Right hindlimb (tissue), 1 donor: ENCODE results near the gene PDXK.
A peak's percentile ranks its signal among the peaks of the same experiment; 100 is the strongest.

ENCODE experiments used
- DNase-seq: peaks from one replicate; pipeline ENCODE4 v3.0.0-alpha.2; 2018

PDXK gene

DNA sequence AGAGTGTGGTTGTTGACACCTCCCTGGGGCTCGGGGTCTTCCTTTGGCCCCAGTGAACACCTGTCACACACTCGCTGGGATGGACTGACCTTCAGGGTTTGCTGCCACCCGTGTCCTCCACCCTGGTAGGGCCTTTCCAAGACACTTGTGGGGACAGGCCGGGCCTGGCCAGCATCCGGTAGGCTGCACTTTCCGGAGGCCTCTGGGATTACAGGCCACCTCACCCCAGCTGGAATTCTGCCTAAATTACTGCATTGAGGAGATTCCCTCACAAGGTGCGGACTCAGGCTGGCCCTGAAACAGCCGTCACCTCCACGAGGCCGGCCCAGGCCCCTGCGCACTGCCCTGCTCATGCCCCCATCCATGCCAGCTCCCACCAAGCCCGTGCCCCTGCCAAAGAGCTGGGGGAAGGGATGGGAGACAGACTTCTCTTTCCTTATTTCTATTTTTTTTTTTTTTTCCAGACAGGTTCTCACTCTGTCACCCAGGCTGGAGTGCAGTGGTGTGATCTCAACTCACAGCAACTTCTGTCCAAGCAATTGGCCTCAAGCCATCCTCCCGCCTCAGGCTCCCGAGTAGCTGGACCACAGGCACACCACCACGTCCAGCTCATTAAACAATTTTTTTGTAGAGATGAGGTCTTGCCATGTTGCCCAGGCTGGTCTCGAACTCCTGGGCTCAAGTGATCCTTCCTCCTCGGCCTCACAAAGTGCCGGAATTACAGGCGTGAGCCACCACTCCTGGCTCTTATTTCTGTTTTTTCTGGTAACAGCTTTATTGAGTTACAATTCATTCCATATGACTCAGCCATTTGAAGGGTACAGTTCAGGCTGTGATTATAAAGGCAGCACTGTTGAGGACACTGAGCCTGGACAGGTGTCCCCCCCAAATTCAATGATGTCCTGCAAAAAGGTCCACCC is 45.9 kb downstream of the PDXK start:
- no peak for DNase-seq

DNA sequence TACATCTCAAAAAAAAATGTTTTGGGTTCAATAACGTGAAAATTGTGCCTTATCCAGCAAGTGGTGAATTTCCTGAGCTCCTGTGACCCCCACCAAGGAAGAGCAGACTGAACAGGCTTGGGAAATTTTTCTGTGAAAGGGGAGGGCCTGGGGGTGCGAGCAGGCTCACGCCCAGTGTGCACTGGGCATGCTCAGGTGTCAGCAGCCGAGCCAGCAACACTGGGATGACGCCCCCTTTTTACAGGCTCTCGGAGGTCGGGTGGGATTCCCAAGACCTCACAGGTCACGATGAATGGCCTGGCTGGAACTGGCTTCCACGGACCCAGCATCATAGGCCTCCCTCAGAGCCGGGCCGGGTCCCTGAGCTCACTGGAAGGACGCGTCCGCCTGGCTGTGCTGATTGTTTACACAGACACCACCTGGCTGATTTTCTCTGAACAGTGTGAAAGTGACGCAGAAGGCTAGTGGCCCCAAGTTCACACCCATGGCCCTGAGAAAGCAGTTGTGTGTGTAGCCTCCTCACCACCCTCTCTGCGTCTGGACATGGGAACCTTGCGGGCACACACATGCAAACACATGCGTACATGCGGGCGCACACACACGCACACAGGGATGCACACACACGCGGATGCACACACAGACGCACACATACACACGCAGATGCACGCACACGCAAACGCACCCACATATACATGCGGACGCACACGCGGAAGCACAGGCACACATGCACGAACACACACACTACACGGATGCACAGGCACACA is 48.0 kb downstream of the PDXK start:
- no peak for DNase-seq

DNA sequence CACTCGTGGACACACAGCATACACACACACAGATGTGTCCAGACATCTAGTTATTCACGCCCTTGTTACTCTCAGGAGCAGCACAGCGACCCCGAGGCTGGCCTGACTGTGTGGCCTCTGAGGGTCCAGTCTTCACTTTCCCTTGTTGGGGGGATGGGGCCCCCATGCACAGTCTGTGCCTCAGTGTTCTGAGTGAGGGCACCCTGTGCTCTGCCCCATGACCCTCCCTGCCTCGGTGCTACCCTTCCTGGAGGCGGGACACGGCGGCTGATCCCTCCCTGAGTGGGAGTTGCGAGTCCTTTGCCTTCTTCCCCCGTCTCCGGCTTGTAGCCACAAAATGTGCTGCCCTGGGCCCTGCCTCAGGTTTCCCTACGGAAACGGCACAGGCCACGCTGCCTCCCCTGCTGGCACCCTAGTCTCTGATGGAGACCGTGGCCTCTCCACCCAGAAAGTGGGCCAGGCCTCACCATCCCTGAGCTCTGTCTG is 48.6 kb downstream of the PDXK start:
- DNase-seq, result no peak

DNA sequence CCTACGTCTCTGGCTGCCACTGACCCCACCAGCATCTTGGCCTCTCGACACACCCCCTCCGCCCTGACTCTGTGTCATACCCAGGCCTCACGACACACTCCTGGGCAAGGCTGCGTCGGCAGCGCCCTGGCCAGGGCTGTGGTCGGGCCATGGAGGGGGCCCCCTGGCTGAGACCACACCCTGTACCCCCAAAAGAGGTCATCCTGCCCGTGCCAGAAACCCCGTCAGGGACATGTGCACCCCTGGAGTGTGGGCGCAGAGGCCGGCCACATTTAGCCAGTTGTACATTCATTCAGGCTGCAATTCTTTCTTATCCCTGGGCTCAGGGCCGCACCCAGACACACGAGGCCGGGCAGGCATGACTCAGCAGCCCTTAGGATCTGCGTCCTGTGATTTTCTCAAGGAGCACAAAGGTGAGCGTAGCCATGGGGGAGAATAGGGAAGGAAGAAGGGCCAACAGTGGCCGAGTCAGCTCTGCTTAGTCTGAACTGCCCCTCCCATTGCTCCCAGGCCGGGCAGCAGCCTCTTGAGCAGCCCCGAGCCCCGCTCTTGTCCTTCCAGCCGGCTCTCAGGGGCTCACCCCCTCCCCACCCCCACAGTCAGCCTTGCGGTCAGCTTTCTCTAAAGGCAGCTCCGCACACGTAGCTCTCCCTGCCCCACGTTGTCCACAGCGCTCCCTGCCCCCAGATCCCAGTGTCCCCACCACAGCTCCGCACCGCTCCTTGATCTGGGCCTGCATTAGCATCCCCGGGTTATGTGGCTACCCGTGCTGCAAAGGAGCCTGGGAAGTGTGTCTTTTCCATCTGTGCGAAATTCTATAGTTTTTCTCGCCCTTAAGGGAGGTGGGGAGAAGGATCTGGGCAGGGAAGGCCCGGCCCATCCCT is 49.3 kb downstream of the PDXK start:
- no peak for DNase-seq

DNA sequence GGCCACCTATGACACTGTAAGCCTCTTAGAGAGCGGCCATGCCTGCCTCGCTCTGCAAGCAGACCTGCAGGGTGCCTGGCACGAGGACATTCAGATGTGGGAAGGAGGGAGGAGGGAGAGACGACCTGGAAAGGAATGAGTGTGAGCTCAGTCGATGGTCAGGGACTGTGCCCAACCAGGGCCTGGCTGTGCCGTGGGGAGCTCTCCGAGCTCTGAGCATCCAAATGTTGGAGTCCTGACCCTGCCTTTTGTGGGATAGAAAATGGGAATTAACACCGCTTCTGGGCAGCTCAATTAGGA is 49.9 kb downstream of the PDXK start:
- DNase-seq, result no peak

DNA sequence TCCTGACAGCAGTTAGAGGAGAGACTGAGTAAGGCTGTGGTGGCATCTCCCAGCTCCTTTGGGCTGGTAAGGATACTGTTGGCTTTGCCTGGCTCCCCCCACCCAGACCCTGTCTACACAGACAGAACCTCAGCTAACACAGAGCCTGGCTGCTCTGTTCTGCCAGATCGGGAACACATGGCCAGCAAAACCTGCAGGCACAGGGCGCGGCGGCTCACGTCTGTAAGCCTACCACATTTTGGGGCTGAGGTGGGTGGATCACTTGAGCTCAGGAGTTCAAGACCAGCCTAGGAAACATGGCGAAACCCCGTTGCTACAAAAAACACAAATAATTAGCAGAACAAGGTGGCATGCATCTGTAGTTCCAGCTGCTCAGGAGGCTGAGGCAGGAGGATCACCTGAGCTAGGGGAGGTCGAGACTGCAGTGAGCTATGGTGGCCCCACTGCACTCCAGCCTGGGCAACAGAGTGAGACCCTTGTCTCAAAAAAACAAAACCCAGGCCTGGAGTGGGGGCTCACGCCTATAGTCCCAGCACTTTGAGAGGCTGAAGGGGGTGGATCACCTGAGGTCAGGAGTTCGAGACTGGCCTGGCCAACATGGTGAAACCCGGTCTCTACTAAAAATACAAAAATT is 50.5 kb downstream of the PDXK start:
- DNase-seq, result no peak

DNA sequence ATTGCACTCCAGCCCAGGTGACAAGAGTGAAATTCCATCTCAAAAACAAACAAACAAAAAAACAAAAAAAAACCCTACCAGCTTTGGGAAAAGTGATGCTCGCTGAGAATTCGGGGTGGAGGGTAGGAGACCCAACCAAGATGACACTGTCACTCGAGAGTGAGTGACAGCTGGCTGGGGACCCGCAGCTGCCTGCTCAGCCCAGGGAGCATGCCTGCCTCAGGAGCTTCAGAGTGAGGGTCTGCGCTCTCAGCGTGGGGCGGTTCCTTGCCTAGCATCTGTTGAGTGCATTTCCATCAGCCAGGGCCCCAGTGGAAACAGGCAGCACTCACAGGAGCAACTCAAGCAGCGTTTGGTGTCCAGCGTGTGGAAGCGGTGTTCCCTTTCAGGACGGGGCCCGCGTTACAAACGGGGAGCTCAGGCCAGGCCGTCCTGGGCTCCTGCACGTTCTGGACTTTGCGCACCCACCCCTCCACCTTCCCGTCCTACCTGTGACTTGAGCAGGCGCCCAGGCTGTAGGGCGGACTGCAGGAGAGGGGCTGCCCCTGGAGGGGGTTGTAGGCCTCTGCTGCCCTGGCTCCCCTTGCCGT is 51.2 kb downstream of the PDXK start:
- DNase-seq, result no peak

DNA sequence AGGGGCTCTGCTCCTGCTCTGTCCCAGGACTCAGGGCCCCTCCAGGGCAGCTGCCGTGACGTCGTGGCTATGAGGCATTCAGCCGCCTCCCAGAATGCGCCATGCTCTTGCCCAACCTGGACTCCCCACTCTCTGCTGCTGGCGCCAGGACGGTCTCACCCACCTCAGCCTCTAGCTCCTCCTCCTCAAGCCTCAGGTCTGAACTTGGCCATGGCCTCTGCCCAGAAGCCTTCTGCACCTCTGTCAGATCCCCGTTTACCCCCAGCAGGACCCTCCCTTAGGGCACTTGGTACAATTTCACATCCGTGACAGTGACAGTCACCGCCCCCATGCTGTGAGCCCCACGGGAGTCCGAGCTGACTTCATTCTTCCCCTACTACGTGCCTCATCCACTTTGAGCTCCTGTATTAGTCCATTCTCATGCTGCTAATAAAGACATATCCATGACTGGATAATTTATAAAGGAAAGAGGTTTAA is 52.3 kb downstream of the PDXK start:
- no peak for DNase-seq

DNA sequence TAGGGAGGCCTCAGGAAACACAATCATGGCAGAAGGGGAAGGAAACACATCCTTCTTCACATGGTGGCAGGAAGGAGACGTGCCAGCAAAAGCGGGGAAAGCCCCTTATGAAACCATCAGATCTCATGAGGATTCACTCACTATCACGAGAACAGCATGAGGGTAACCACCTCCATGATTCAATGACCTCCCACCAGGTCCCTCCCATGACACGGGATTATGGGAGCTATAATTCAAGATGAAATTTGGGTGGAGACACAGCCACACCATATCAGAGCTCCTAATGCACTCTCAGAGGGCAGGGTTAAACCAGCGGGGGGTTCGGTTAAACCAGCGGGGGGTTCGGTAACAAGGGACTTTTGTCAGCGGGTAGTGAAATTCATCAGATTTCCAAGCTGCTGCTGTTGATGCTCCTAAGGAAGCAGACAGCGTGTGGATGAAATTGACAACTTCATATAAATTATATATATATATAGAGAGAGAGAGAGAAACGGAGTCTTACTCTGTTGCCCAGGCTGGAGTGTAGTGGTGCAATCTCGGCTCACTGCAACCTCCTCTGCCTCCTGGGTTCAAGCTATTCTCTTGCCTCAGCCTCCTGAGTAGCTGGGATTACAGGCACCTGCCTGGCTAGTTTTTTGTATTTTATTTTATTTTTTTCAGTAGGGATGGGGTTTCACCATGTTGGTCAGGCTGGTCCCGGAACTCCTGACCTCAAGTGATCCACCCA is 52.9 kb downstream of the PDXK start:
- DNase-seq, result no peak

DNA sequence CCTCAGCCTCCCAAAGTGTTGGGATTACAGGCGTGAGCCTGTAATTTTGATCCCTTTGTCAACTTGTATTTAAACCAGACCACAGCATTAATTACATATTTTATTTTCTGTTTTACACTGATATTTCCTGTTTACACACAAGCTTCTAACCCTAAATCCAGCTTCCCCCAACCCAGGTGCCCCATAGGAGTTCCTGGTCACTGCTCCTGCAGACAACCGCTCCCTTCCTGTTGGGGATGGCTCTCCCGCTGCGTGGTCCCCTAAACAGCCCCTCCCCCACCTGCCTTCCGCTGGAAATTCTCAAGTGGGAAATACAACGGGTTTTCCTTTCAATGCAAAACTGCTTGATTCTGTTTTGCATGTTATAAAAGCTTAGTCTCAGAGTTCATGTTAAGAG is 53.5 kb downstream of the PDXK start:
- DNase-seq, result no peak

DNA sequence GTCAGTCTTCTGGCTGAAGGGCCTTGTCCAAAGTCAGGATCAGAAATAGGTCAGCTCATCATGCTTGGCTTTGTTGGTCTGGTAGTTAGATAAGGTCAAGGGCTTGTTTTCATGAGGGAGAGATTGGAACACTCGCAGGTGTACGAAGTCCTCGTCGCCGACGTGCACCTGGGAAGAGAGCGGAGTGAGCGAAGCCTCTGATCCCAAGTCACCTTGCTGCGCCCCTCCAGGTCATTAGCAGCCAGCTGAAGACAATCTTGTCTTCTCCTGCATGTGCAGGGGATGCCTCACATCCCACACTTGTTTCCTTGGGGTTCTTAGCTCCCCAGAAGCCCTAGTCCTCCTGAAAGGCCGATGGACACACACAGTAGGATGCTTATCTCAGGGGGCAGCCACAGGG is 55.2 kb downstream of the PDXK start:
- DNase-seq, result no peak

DNA sequence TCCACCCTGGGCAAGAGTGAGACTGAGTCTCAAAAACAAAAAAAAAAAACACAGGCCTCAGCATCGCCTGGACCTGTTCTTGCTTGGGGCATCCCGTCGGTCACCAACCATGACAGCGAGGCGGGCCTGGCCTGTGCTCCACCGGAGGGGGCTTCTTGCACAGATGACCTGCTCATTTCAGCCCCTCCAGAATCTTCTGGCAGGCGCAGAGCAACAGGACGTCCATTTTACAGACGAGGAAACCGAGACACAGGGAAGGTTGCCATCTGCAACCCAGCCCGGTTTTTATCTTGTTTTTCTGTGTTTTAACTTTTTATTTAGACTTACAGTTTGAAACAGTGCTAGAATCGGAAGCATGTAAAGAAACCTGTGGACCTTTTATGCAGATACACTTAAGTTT is 56.3 kb downstream of the PDXK start:
- no peak for DNase-seq

DNA sequence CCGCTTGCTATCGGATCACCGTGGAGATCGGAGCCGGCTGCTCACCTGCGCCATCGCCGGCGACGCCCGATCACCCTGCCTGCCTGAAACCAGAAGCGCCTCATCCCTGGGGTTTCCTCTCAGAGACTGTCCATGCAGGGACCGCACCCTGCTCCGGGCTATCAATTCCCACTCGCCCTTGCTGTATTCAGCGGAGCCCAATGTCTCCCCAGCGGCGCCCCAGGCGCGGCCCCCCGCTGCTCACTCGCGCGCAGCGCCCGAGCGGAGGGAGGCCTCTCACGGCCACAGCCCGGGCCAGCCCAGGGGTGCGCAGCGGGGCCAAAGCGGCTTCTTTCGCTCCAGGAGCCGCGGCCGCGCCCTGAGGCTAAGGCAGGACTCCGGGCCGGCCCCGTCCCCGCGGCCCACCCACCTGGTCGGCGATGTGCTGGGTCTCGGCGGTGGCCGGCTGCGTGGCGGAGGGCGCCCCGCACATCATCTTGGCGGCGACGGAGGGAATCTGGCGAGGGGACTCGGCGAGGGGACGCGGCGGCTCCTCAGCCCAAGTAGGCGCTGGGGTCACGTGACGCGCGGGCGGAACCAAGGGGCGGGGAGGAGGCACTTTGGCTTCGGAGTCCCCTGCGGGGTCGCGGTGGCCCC is 57.0 kb downstream of the PDXK start, which contains the start of gene CSTB:
TSS of gene CSTB (minus strand) at position 514 of the 636 bp plus-strand sequence. CDS start at position 475, 39 bp downstream.
- DNase-seq, result peak; percentile 83

DNA sequence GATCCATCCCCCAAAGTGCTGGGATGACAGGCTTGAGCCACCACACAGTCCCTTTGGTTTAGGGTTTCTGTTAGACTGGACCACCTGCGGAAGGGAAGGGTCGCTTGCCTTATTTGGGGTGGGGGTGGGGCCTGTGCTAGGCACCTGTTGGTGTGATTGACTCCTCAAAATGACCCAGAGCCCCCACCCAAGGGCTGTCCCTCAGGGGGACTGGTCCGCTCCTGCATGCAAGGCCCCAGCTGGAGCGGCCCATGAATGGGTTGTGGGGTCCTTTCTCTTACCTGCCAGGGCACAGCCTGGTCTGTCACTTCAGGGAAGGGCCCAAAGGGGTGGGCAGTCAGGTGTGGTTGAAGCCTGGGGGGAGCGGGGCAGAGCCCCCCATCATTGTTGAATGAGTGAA is 59.0 kb downstream of the PDXK start:
- DNase-seq, result no peak

DNA sequence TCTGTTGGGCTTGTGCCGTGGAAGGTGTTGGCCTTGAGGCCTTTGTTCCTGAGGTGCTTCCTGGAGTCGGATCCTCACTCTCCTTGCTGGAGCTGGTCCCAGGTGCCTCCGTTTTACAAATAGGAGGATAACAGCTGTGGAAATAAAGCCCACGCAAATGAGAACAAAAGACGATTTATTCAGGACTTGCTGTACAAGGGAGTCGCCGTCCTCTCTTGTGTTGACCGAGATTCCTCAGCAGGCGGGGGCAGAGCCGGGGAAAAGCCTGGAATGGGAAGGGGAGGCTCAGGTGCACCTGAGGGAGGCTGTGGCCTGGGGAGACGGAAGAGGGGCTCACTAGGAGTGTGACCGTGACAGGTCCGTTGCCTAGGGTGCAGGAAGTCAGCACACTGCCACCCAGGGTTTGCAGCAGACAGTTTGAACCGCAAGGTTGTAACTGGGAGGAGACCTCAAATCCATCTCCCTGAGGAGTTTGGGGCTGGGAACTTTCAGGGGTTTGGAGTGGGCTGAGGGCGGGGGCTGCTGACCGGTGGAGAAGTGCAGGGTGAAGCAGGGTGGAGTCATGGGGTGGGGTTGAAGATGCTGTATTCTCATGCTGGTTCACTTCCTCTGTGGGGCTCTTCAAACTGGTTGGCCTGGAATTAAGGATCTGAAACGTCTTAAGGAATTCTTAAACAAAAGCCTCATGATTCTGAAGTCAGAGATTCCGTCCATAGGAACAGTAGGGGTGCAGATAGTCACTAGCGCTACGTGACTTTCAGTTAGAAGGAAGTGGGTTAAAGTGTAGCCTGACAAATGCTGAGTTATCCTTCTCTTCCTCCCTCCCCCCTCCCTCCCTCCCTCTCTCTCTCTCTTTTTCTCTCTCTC is 59.8 kb downstream of the PDXK start:
- no peak for DNase-seq

DNA sequence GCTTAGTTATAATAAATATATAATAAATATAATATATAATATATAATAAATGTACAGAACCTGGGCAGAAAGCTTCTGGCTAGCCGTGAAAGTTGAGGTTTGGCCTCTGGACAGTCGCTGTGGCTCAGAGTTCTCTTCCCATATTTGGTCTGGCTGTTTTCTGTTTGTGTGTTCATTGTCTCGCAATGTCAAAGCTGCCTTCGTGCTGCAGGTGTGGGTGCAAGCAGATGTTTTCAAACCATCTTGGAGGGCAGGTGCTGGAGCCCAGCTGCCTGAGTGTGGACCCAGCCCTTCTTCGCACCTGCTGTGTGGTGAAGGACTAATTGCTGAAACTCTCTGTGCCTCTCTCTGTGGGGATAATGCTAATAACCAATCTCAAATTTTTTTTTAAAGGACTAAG is 60.7 kb downstream of the PDXK start:
- DNase-seq, result no peak

DNA sequence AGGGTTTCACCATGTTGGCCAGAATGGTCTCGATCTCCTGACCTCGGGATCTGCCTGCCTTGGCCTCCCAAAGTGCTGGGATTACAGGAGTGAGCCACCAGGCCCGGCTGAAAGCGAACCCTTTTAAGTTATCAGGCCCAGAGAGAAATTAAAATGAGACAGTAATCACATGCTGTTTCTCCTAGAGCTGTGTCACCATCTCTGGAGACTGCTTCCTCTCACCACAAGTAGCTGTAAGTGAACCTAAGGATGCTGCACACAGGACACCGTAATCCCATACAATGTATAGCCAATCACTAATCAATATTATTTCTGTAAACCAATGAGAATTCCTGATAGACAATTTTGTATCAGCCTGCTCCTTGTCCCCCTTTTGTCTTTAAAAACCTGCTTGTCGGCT is 62.9 kb downstream of the PDXK start:
- DNase-seq, result no peak

DNA sequence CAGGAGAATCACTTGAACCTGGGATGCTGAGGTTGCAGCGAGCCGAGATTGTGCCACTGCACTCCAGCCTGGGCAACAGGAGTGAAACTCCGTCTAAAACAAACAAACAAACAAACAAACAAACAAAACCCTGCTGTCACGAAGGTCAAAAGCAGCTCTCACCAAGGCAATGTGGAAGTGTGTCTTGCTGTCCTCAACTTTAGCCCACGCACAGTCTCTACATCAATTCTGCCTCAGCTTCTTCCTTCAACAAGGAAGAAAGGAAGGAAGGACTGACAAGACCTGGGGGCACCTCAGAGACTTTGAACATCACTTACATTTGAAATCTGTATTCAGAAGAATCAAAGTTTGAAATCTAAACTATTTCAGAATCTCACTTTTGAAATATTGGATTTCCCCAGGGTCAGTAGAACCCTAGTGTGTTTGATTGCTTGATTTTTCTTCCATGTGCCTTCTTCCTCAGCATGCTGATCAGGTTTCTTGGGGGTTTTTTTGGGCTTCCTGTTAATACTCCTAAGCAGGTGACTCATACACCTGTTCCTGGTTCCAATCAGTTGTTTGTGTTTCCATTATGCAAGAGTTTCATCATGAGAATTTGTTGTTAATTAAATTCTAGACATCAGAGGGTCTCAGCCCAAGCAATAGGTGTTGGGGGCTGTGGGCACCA is 63.6 kb downstream of the PDXK start:
- DNase-seq, result no peak

DNA sequence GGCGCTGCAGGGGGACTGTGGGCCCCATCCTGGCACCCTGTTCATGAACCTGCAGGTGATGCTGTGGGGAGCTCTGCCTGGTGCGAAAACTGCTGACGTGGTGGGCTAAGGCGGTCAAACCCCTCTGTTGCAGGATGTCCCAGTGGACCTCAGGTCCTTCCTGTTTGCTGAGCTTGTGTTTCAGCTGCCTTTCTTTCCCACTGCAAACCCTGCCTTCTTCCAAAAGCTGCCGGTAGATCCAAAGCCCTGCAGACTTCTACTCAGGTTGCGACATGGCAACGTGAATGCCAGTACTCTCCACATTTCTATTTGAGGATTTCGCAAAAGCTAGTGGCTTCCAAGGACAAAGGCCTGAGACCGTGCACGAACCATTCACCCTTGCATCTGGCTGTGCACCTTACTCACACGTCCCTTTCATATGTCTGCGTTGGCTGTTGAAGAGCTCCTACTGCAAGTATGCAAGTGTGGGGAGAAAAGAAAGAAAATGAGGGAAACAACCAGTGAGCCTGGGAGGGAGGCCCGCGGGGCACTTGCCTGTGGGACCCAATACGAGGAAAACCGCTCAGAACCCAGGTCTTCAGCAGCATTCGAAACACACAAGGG is 64.3 kb downstream of the PDXK start:
- DNase-seq, result no peak
